HG03045 (cell line): ENCODE measurements around the gene FEM1B.
A peak's percentile ranks its signal among the peaks of the same experiment; 100 is the strongest.

Experiments used
- ATAC-seq: cut with Tn5 transposase; IDR thresholded peaks from one replicate; pipeline ENCODE4 v1.9.1; 2021; ENCODE audit warnings: mild to moderate bottlenecking, moderate library complexity; ENCODE audit not compliant: unreplicated experiment

FEM1B gene

GRCh38 chr15:68258692-68259091 is 18.9 kb upstream of the FEM1B start:
- no peak for ATAC-seq

DNA sequence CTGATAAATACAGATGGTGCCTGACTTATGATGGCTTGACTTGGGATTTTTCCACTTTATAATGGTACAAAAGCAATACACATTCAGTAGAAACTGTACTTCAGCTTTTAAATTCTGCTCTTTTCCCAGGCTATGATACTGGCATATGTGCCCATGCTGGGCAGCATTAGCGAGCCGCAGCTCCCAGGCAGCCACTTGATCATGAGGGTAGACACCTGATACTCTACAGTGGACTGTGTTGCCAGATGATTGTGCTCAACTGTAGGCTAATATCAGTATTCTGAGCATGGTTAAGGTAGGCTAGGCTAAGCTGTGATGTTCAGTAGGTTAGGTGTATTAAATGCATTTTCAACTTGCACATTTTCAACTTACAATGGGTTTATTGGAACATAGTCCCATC is 17.7 kb upstream of the FEM1B start:
- ATAC-seq: no peak

GRCh38 chr15:68261241-68261640 is 16.3 kb upstream of the FEM1B start:
- no peak for ATAC-seq

GRCh38 chr15:68261980-68262379 is 15.6 kb upstream of the FEM1B start:
- no peak for ATAC-seq

DNA sequence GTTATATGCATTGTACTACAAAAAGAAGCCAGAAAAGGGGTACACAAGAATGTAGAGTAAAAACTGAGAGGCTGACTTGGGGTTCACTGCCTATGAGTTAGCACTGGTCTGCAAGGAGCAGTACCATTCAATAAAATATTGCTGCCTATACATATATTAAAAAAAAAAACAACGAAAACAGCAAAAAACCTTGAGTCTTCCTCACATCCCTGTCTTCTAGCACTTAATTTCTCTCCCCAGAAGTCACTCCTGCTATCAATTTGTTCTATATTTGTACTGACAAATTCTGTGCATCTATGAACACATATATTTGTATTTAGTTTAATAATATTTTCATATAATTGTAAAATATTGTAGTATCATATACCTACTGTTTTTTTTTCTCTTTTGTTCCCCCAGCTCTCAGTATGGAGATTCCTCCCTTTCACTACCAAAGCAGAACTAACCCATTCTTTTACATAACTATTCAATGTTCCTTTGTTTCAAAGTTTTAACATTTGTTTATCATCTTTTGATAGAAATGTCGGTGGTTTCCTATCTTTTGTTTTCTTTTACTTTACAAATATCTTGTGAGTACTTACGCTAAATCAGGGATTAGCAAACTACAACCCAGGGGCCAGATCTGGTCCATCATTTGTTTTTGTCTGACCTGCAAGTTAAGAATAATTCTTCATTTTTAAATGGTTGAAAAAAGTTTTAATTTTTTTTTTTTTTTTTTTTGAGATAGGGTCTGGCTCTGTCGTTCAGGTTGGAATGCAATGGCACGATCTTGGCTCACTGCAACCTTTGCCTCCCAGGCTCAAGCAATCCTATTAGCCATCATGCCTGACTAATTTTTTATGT is 14.8 kb upstream of the FEM1B start:
- ATAC-seq: no peak

DNA sequence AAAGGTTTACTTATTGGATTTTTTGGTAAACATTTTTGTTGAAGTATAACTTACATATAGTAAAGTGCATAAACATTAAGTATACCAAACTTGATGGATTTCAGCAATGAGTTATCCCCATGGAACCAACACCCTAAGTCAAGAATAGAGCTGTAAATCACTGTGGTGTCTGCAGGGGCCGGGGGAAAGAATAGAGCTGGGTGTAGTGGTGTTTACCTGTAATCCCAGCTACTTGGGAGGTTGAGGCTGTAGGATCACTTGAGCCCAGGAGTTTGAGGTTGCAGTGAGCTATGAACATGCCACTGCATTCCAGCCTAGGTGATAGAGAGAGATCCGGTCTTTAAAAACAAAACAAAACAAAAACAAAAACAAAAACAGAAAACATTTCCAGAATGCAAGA is 13.3 kb upstream of the FEM1B start:
- ATAC-seq: no peak

- no peak for ATAC-seq
Measured at GRCh38 chr15:68265081-68265480, 12.5 kb upstream of the FEM1B start.

- no peak for ATAC-seq
Measured at GRCh38 chr15:68265674-68266073, 11.9 kb upstream of the FEM1B start.

DNA sequence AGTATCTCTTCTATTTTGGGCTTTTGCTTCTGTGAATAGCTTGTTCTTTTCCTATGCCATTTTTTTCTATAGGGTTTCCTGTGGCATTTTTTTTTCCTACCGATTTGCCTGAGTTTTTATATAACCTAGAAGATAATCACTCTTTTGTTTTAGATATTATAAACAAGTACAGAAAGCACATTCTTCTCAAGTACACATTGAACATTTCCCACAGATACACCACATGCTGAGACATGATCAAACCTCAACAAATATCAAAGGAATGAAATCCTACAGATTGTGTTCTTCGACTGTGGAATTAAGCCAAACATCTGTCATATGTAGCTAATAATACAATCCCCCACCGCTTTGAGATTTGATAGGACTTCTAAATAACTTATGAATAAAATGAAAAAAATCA is 9.1 kb upstream of the FEM1B start:
- ATAC-seq: no peak

- no peak for ATAC-seq
Measured at GRCh38 chr15:68271854-68272471, 5.6 kb upstream of the FEM1B start.

DNA sequence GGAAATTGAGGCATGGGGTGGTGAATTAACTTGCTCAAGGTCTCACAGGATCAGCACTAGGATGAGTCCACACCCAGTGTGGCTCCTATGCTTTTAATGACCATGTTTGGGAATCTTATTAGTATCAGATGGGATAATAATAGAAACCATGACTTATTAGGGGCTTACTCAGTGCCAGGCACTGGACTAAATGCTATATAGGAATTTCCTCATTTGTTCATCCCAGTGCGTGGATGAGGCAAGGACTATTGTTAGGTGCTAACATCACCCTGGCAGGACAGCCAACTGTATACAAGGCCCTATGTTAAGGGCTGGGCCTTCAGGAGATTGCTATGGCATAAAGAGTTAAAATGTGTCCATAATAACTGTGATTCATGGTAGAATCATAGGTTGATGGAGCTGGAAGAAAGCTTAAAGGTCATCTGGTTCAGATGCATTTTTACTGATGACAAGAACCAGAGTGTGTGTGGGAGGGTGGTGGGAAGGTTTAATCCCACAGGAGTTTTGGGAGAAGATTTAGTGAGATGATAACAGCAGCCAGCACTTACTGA is 4.7 kb upstream of the FEM1B start:
- no peak for ATAC-seq

DNA sequence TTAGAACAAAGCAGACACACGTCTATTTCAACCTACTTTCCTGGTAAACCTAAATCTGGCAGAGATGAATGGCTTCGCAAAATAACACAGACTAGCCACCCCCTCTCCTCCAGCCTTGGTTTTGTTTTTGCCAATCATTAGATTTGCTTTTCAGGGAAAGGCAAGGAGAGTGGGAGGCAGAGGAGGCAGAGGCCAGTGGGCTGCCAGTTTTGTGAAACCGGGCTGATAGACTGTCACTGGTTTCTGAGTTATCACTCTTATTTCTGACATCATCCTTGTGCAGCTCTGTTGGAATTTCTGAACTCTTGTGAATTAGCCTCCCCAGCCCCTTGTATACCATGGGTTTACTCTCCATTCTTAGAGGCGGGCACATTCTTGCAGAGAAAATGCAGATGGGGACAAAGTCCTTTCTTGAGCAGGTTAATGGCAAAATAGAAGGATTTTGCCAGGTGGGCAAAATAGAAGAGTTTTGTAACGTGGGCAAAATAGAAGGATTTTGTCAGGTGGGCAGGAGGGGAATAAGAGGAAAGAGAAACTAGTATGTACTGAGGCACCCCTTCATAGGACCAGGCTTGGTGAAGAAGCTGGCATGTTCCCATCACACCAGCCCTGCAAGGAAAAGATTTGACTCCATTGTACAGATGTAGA is 3.2 kb upstream of the FEM1B start:
- no peak for ATAC-seq

GRCh38 chr15:68275165-68275746 is 2.3 kb upstream of the FEM1B start:
- no peak for ATAC-seq

GRCh38 chr15:68276668-68277067 is 877 bp upstream of the FEM1B start:
- ATAC-seq: no peak

GRCh38 chr15:68277131-68277602 is 378 bp upstream of the FEM1B start:
- ATAC-seq: peak; percentile 9

DNA sequence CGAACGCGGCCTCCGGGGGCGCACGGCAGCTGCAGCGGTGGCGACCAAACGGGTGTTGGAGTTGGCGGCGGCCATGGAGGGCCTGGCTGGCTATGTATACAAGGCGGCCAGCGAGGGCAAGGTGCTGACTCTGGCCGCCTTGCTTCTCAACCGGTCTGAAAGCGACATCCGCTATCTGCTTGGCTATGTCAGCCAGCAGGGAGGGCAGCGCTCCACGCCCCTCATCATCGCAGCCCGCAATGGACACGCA is 725 bp downstream of the FEM1B start:
- no peak for ATAC-seq

GRCh38 chr15:68278595-68279405 is 1.3 kb downstream of the FEM1B start:
- ATAC-seq: no peak

DNA sequence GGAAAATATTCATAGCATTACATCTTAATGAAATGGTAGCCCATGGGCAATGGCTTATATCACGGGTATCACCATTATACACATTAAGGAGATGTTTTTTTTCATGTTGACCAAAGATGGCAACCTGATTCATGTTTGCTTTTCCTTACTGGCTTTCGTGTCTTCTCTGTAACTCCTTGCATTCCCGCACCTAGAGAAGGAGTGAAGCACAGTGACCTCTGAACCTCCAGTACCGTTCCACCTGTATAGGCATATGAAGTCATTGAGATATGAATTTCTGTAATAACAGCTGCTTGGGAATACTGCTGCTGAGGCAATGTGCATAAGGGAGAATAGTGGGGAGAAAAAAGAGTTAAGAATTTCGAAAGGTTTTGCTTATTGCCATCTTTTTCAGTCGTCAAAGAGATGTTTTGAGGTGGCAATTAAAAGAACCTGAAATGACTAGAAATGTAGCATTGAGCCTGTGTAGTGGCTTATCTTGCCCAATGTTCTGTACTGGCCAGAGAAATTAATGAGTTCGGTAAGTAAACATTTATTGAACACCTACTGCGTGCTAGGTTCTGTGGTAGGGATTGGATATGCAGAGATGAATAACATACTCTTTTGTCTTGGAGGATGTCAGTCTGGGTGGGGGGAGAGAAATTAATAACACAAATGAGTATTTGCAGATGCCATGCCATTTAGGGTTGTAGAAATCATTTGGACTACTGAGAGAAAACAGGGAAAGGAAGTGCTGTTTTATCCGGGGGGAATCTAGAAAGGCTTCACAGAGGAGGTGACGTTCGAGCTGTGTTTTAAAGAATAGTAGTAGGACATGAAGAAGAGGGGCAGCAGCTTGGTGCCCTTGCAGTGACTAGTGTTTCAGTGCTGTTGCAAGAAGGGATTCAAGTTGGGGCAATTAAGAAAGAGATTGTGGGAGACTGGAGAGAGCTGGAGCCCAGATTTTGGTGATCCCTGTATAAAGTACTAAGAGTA is 2.5 kb downstream of the FEM1B start:
- no peak for ATAC-seq

GRCh38 chr15:68281008-68281407 is 3.5 kb downstream of the FEM1B start:
- no peak for ATAC-seq

- no peak for ATAC-seq
Measured at GRCh38 chr15:68283401-68283800, 5.9 kb downstream of the FEM1B start.
